ENCODE measurements around the gene SDHA. TPM values are rescaled to one million over a fixed set of nuclear protein-coding genes. Genes with fewer than 3 reads are reported as not detected.
A peak's percentile ranks its signal among the peaks of the same experiment; 100 is the strongest.

The SDHA gene
- total and polyA plus RNA-seq, 10 of the 15 experiments (the other 5 are each of a cell fraction or from before 2014, with no cell fraction given) = 63.3 to 205 (median 104) TPM

- Histone ChIP-seq H3K27me3 (replicated peaks in 1 of 2; ENCODE audit: control insufficient read depth in 2 of 2, insufficient read depth in 2 of 2, low read length in 1 of 2) (no peaks in the 10 kb centered on the region; a peak in 3 of 4 replicates), H3K27ac (ENCODE audit: control insufficient read depth, insufficient read depth) (no peak overlapping the region), H3K4me1 (ENCODE audit: control insufficient read depth, insufficient read depth, low read length) (peaks cover 29% of the 10 kb centered on the region), H3K9ac (ENCODE audit: control insufficient read depth, insufficient read depth, low read length) (no peak overlapping the region), H2AFZ (ENCODE audit: control insufficient read depth, low read depth, low read length) (no peak overlapping the region), H3K4me2 (ENCODE audit: control insufficient read depth, insufficient read depth) (no peak overlapping the region), H3K79me2 (ENCODE audit: control insufficient read depth, insufficient read depth, low read length) (no peaks in the 10 kb centered on the region), H3K4me3 (no peak overlapping the region), H3K9me3 (replicated peaks; ENCODE audit: control insufficient read depth, insufficient read depth, low read length) (no peaks in the 10 kb centered on the region), H4K20me1 (ENCODE audit: control insufficient read depth, insufficient read depth) (no peaks in the 10 kb centered on the region; the same call in 1 of the 2 replicates), H3K36me3 (ENCODE audit: control insufficient read depth in 2 of 2, insufficient read depth in 2 of 2, low read length in 1 of 2) (no peaks in the 10 kb centered on the region)
- WGBS (ENCODE audit: insufficient coverage, insufficient replicate concordance, low lambda C conversion rate, missing lambda C conversion rate) = 34% methylated on average over 13 of the region's 13 CpGs
- intact Hi-C loops (cut with micrococcal nuclease; ENCODE audit: unreplicated experiment) (no loop called here), in situ Hi-C loops (cut with MboI) (no loop called here)
- SMC1A ChIA-PET (ENCODE audit: uncharacterized antibody, unreplicated experiment) = interaction anchor here (1.1 kb wide), 1 partner anchor 32 kb away, joined by 3 read pairs; no protein-coding TSS in a partner anchor
- ATAC-seq (no peak), FAIRE-seq (no peak), DNase-seq (ENCODE audit: low read depth, low spot score) (no peak)
- CTCF ChIA-PET = interaction anchor here (2.5 kb wide), 1 partner anchor 716 kb away, joined by 17 read pairs; no protein-coding TSS in a partner anchor
- no TSS peak for BruUV-seq (replicated peaks)
- RAD21 ChIA-PET (ENCODE audit: unreplicated experiment) = interaction anchor here (0.6 kb wide), 1 partner anchor 33 kb away, joined by 3 read pairs; no protein-coding TSS in a partner anchor
- POLR2A ChIA-PET = no interaction called here
- TF ChIP-seq CEBPB (IDR thresholded peaks at IDR 0.05; ENCODE audit: borderline replicate concordance in 1 of 2, low read depth in 2 of 2, low read length in 2 of 2) = no peak
- TF ChIP-seq CBFB (IDR thresholded peaks at IDR 0.05; ENCODE audit: low read depth) = no peak
- no peak for TF ChIP-seq NBN (IDR thresholded peaks at IDR 0.05)
- no peak for TF ChIP-seq BMI1 (IDR thresholded peaks at IDR 0.05; ENCODE audit: borderline replicate concordance)
These were observed 31.1 kb upstream of the SDHA start for GRCh38 chr5:187042-187431.

GRCh38 chr5:187617-188451, 30.3 kb upstream of the SDHA start:
- H4K20me1 ChIP-seq (ENCODE audit: control insufficient read depth, insufficient read depth) = no peaks in the 10 kb centered on the region; the same call in 1 of the 2 replicates
- intact Hi-C loops (cut with micrococcal nuclease; ENCODE audit: unreplicated experiment) (no loop called here), in situ Hi-C loops (cut with MboI) (no loop called here)
- H3K4me3 ChIP-seq = no peak overlapping the region
- ATAC-seq (no peak), DNase-seq (ENCODE audit: low read depth, low spot score) (no peak), FAIRE-seq (no peak)
- H3K4me2 ChIP-seq (ENCODE audit: control insufficient read depth, insufficient read depth) = peak overlapping the region; percentile 50; the same call in 1 of the 2 replicates
- H3K4me1 ChIP-seq (ENCODE audit: control insufficient read depth, insufficient read depth, low read length) = peaks cover 32% of the 10 kb centered on the region
- H3K9ac ChIP-seq (ENCODE audit: control insufficient read depth, insufficient read depth, low read length) = no peak overlapping the region
- H3K79me2 ChIP-seq (ENCODE audit: control insufficient read depth, insufficient read depth, low read length) = no peaks in the 10 kb centered on the region
- 33% methylated on average over 20 of the region's 21 CpGs for WGBS (ENCODE audit: insufficient coverage, insufficient replicate concordance, low lambda C conversion rate, missing lambda C conversion rate)
- no peak overlapping the region for H2AFZ ChIP-seq (ENCODE audit: control insufficient read depth, low read depth, low read length)
- SMC1A ChIA-PET (ENCODE audit: uncharacterized antibody, unreplicated experiment) = interaction anchor here (0.8 to 2.0 kb wide), 5 partner anchors 31 to 715 kb away, joined by 3 to 9 read pairs (median 3); partner anchors contain the start of genes CCDC127 and SDHA
- RAD21 ChIA-PET (ENCODE audit: unreplicated experiment) = interaction anchor here (0.6 to 1.6 kb wide), 10 partner anchors 32 to 732 kb away, joined by 3 to 11 read pairs (median 3); partner anchors contain the start of genes AHRR and PDCD6
- H3K36me3 ChIP-seq (ENCODE audit: control insufficient read depth in 2 of 2, insufficient read depth in 2 of 2, low read length in 1 of 2) = no peaks in the 10 kb centered on the region
- CTCF ChIA-PET = interaction anchor here (0.7 to 2.5 kb wide), 20 partner anchors 9 to 945 kb away, joined by 3 to 17 read pairs (median 4); partner anchors contain the start of genes CCDC127, PDCD6 and SDHA
- no TSS peak for BruUV-seq (replicated peaks)
- no peak overlapping the region for H3K27ac ChIP-seq (ENCODE audit: control insufficient read depth, insufficient read depth)
- TF ChIP-seq SIX5 (IDR thresholded peaks at IDR 0.05; ENCODE audit: low read depth, low read length, severe bottlenecking) (no peak), CHD2 (IDR thresholded peaks at IDR 0.05; ENCODE audit: borderline replicate concordance, low read depth, low read length) (no peak), NFIC (IDR thresholded peaks at IDR 0.05; ENCODE audit: low read depth, low read length) (no peak), MYC (IDR thresholded peaks at IDR 0.05; ENCODE audit: insufficient read depth, insufficient read length, insufficient replicate concordance, low read length, severe bottlenecking) (no peak), ZNF217 (IDR thresholded peaks at IDR 0.05) (no peak), BMI1 (IDR thresholded peaks at IDR 0.05; ENCODE audit: borderline replicate concordance) (no peak), HCFC1 (IDR thresholded peaks at IDR 0.05; ENCODE audit: low read length) (no peak), ZNF274 (IDR thresholded peaks at IDR 0.05; ENCODE audit: insufficient read depth, insufficient read length) (no peak)
- POLR2A ChIA-PET = interaction anchor here (1.0 kb wide), 1 partner anchor 84 kb away, joined by 4 read pairs; the partner anchor contains the start of gene PDCD6
- H3K27me3 ChIP-seq (replicated peaks in 1 of 2; ENCODE audit: control insufficient read depth in 2 of 2, insufficient read depth in 2 of 2, low read length in 1 of 2) = no peaks in the 10 kb centered on the region; a peak in 3 of 4 replicates
- no peaks in the 10 kb centered on the region for H3K9me3 ChIP-seq (replicated peaks; ENCODE audit: control insufficient read depth, insufficient read depth, low read length)

All from GM12878 (cell line).